K562 (cell line): ENCODE results near the gene GSTM2. TPM values are rescaled to one million over a fixed set of nuclear protein-coding genes. Genes with fewer than 3 reads are reported as not detected.
A peak's percentile ranks its signal among the peaks of the same experiment; 100 is the strongest.

Experiments used
- ATAC-seq: fragments of 200-7000 bp; cut with Tn5 transposase; 3 replicates; pipeline ENCODE4 v1.9.1; 2020; ENCODE audit warnings: moderate library complexity
- BruUV-seq: library from RNA; stranded (reverse); fragments of 400-500 nt; replicated peaks from 2 replicates; lab custom pipeline; 2021; lab: Mats Ljungman, UMichigan
- CTCF ChIA-PET: fragments of 300-600 bp; formaldehyde crosslinking; extraction: SDS; loops from one replicate; lab custom pipeline; 2021; ENCODE audit warnings: low intra/inter-chr PET ratio; lab: Yijun Ruan, JAX
- POLR2A ChIA-PET: fragments of 300-600, 350-650 bp; sonication (Branson Sonifier 250); formaldehyde crosslinking; extraction: SDS; loops from one replicate; lab custom pipeline; 2021; ENCODE audit warnings: antibody characterized with exemption, inconsistent platforms; lab: Yijun Ruan, JAX
- DNase-seq, 4 experiments: peaks; one replicate each; pipeline versions ENCODE4 v3.0.0 to v3.0.0-alpha.2; 2011 to 2018; ENCODE audit warnings: low spot score in 3 of 4, mixed read lengths in 3 of 4; ENCODE audit errors: extremely low read depth in 1 of 4
- FAIRE-seq: peaks from 2 replicates; lab custom pipeline; 2011; peaks lifted over from hg19 to GRCh38; lab: Jason Lieb, UNC
- H2AFZ ChIP-seq: 2 replicates; pipeline ENCODE4 v1.6.0; 2011; ENCODE audit warnings: low read depth, low read length, control low read depth, inconsistent platforms
- H3K27ac ChIP-seq: fragments of 200-600 bp; 3 replicates; pipeline ENCODE4 v1.8.0; 2011; ENCODE audit warnings: low read depth, mild to moderate bottlenecking, control low read depth, inconsistent platforms, low read length, moderate library complexity, mixed read lengths; ENCODE audit errors: extremely low read depth
- H3K27me3 ChIP-seq, 2 experiments: fragments of 300-600 bp in 1 of 2; 2 replicates in 1 of 2; 3 replicates in 1 of 2; pipeline versions ENCODE4 v1.6.0 to v1.8.0; 2011; ENCODE audit warnings: inconsistent platforms in 2 of 2, low read length in 2 of 2, mild to moderate bottlenecking in 1 of 2, mixed read lengths in 1 of 2, moderate library complexity in 1 of 2; ENCODE audit not compliant: control insufficient read depth in 2 of 2, insufficient read depth in 2 of 2
- H3K36me3 ChIP-seq: fragments of 300-600 bp; 3 replicates; pipeline ENCODE4 v1.8.0; 2011; ENCODE audit warnings: mild to moderate bottlenecking, low read length, inconsistent platforms; ENCODE audit not compliant: control insufficient read depth, insufficient read depth
- H3K4me1 ChIP-seq, 2 experiments: fragments of 200-600 bp in 1 of 2; replicated peaks in 1 of 2; 2 replicates in 1 of 2; 3 replicates in 1 of 2; pipeline versions ENCODE4 v1.5.1 to v1.8.0; 2011; ENCODE audit warnings: inconsistent platforms in 2 of 2, low read length in 2 of 2, mild to moderate bottlenecking in 1 of 2, mixed read lengths in 1 of 2, moderate library complexity in 1 of 2; ENCODE audit not compliant: control insufficient read depth in 2 of 2, insufficient read depth in 2 of 2
- H3K4me2 ChIP-seq: 2 replicates; pipeline ENCODE4 v1.6.1; 2011; ENCODE audit warnings: low read length, control low read depth, inconsistent platforms, mixed read lengths; ENCODE audit not compliant: insufficient read depth
- H3K4me3 ChIP-seq: fragments of 200-600 bp; sonication (generic), shearing (Covaris generic); 2 replicates; pipeline ENCODE4 v1.5.1; 2016; ENCODE audit warnings: control low read depth, inconsistent platforms
- H3K79me2 ChIP-seq: fragments of 200-600 bp; 3 replicates; pipeline ENCODE4 v1.8.0; 2011; ENCODE audit warnings: low read length, inconsistent platforms; ENCODE audit not compliant: control insufficient read depth, insufficient read depth
- H3K9ac ChIP-seq, 2 experiments: 2 replicates each; pipeline versions ENCODE4 v1.6.0 to v1.6.1; 2011; ENCODE audit warnings: low read depth in 2 of 2, low read length in 2 of 2, control low read depth in 1 of 2, inconsistent platforms in 1 of 2, mild to moderate bottlenecking in 1 of 2, mixed read lengths in 1 of 2; ENCODE audit not compliant: insufficient read depth in 1 of 2
- H3K9me1 ChIP-seq: one replicate; pipeline ENCODE4 v1.6.0; 2011; ENCODE audit warnings: inconsistent platforms, mild to moderate bottlenecking, low read length, moderate library complexity; ENCODE audit not compliant: control insufficient read depth, insufficient read depth
- H3K9me3 ChIP-seq: replicated peaks from 2 replicates; pipeline ENCODE4 v1.5.1; 2011; ENCODE audit warnings: low read depth, low read length, inconsistent platforms; ENCODE audit not compliant: control insufficient read depth, insufficient read depth
- H4K20me1 ChIP-seq: replicated peaks from 2 replicates; pipeline ENCODE4 v1.6.1; 2011; ENCODE audit warnings: low read length, inconsistent platforms, mixed read lengths; ENCODE audit not compliant: control insufficient read depth, insufficient read depth
- BRD4 ChIP-seq: fragments of 200-600 bp; sonication (generic); IDR thresholded peaks from 2 replicates; pipeline ENCODE4 v1.6.1; 2017; ENCODE audit warnings: inconsistent platforms
- CBFA2T3 ChIP-seq: fragments of 450-650 bp; IDR thresholded peaks from 2 replicates; pipeline ENCODE4 v1.6.1; 2017
- CBX3 ChIP-seq, 2 experiments: IDR thresholded peaks; 1 replicate in 1 of 2; 2 replicates in 1 of 2; pipeline ENCODE4 v1.6.1; 2012; ENCODE audit warnings: inconsistent platforms in 2 of 2, low read length in 2 of 2, borderline replicate concordance in 1 of 2, control low read depth in 1 of 2
- CBX8 ChIP-seq: fragments of 200-600 bp; sonication (generic); IDR thresholded peaks from 2 replicates; pipeline ENCODE4 v1.6.1; 2012; ENCODE audit warnings: borderline replicate concordance, mixed run types, low read depth, mild to moderate bottlenecking, moderate library complexity, mixed read lengths, low read length, control low read depth, inconsistent platforms; ENCODE audit not compliant: poor library complexity, severe bottlenecking; ENCODE audit errors: extremely low read depth
- ID3 ChIP-seq, 2 experiments: fragments of 250-450 bp in 1 of 2; fragments of 450-650 bp in 1 of 2; sonication (Bioruptor Pico) in 1 of 2; IDR thresholded peaks; 2 replicates each; pipeline versions ENCODE4 v1.6.1 to v1.8.0; 2016 to 2021; ENCODE audit warnings: mild to moderate bottlenecking in 2 of 2, moderate library complexity in 2 of 2, missing compliant biosample characterization in 1 of 2, missing genetic modification characterization in 1 of 2
- MCM5 ChIP-seq: fragments of 450-650 bp; IDR thresholded peaks from 2 replicates; pipeline ENCODE4 v1.6.1; 2016; ENCODE audit warnings: low read depth
- MTA1 ChIP-seq: fragments of 450-650 bp; IDR thresholded peaks from 2 replicates; pipeline ENCODE4 v1.6.1; 2017; ENCODE audit warnings: borderline replicate concordance
- NR1H2 ChIP-seq: sonication (generic); formaldehyde crosslinking; IDR thresholded peaks from 2 replicates; pipeline ENCODE4 v1.4.0; 2020; ENCODE audit warnings: mild to moderate bottlenecking, missing genetic modification reagents
- RBBP5 ChIP-seq: fragments of 200-600 bp; sonication (generic); IDR thresholded peaks from 2 replicates; pipeline ENCODE4 v1.6.1; 2012; ENCODE audit warnings: borderline replicate concordance, mild to moderate bottlenecking, low read length, control low read depth, inconsistent platforms; ENCODE audit not compliant: insufficient read depth, poor library complexity, severe bottlenecking
- RCOR1 ChIP-seq, 2 experiments: IDR thresholded peaks; 2 replicates each; pipeline ENCODE4 v1.6.1; 2012; ENCODE audit warnings: low read depth in 2 of 2, low read length in 2 of 2, borderline replicate concordance in 1 of 2, improper control_type of control experiment in 1 of 2
- SIRT6 ChIP-seq: IDR thresholded peaks from one replicate; pipeline ENCODE4 v1.6.1; 2012; ENCODE audit warnings: low read depth, mild to moderate bottlenecking, control low read depth, inconsistent platforms, low read length, moderate library complexity
- SLC30A9 ChIP-seq: fragments of 250-450 bp; sonication (Bioruptor Pico); IDR thresholded peaks from 2 replicates; pipeline ENCODE4 v1.8.0; 2022; ENCODE audit warnings: mild to moderate bottlenecking, moderate library complexity
- SMARCA5 ChIP-seq: fragments of 450-650 bp; IDR thresholded peaks from 2 replicates; pipeline ENCODE4 v1.6.1; 2016
- SRSF3 ChIP-seq: fragments of 200-400 bp; formaldehyde crosslinking; IDR thresholded peaks from 2 replicates; pipeline ENCODE4 v1.6.1; 2016; ENCODE audit warnings: mild to moderate bottlenecking, low read length, moderate library complexity; ENCODE audit not compliant: insufficient read depth
- ZNF644 ChIP-seq: fragments of 200-800 bp; sonication (Bioruptor generic); IDR thresholded peaks from 2 replicates; pipeline ENCODE4 v1.6.1; 2016; ENCODE audit warnings: low read depth, missing genetic modification characterization, missing compliant biosample characterization
- WGBS: fragments of 100-300 bp; shearing (Covaris generic); methylation state at CpG from one replicate; pipeline ENCODE4 v1.1.6; 2016; ENCODE audit warnings: low coverage, mixed read lengths; ENCODE audit not compliant: insufficient coverage; ENCODE audit errors: missing lambda C conversion rate; 5-methylcytosine and 5-hydroxymethylcytosine counted together
- in situ Hi-C: fragments of 300-500 bp; cut with MboI; formaldehyde crosslinking; loops from 4 replicates; pipeline ENCODE4 v1.15.0; 2018; ENCODE audit warnings: inconsistent platforms, mixed read lengths
- intact Hi-C: fragments of 100-400 bp; cut with micrococcal nuclease; formaldehyde crosslinking; loops from 2 replicates; pipeline ENCODE4 v1.14.2; 2022
- polyA plus RNA-seq, 8 experiments: library from polyadenylated mRNA; depleted of rRNA in 4 of 8; stranded (reverse) in 5 of 8; unstranded in 3 of 8; fragments of >200 nt; fragmentation: Nextera tagmentation in 2 of 8; fragmentation: Illumina TruSeq in 1 of 8; extraction: Ambion mirVana in 2 of 8; extraction: Trizol in 1 of 8; gene quantifications; 2 replicates each; pipeline versions ENCODE4 v1.2.1 to v1.2.3, GENCODE V29; 2011 to 2014; ENCODE audit warnings: inconsistent platforms in 1 of 8, missing spikeins in 1 of 8
- total RNA-seq, 7 experiments: library from RNA; depleted of rRNA in 6 of 7; stranded (reverse); fragments of >200 nt in 6 of 7; fragmentation: Illumina TruSeq in 2 of 7; extraction: Trizol in 2 of 7; gene quantifications; 2 replicates each; pipeline versions ENCODE4 v1.2.1 to v1.2.3, GENCODE V29; 2011 to 2021; ENCODE audit warnings: low replicate concordance in 1 of 7
- TF ChIP-seq, protein P1 (sequence below), 2 experiments: IDR thresholded peaks; 2 replicates each; pipeline ENCODE4 v1.6.1; 2011; ENCODE audit warnings: borderline replicate concordance in 1 of 2, control low read depth in 1 of 2, low read depth in 1 of 2, low read length in 1 of 2, mild to moderate bottlenecking in 1 of 2, mixed read lengths in 1 of 2, moderate library complexity in 1 of 2; ENCODE audit not compliant: insufficient read depth in 1 of 2, insufficient read length in 1 of 2, poor library complexity in 1 of 2, severe bottlenecking in 1 of 2; ENCODE audit errors: extremely low read depth in 1 of 2

The GSTM2 gene
- total and polyA plus RNA-seq, 9 of the 15 experiments (the other 6 are each of a cell fraction or from before 2014, with no cell fraction given) = 1.6 to 15.1 (median 6.8) TPM

DNA sequence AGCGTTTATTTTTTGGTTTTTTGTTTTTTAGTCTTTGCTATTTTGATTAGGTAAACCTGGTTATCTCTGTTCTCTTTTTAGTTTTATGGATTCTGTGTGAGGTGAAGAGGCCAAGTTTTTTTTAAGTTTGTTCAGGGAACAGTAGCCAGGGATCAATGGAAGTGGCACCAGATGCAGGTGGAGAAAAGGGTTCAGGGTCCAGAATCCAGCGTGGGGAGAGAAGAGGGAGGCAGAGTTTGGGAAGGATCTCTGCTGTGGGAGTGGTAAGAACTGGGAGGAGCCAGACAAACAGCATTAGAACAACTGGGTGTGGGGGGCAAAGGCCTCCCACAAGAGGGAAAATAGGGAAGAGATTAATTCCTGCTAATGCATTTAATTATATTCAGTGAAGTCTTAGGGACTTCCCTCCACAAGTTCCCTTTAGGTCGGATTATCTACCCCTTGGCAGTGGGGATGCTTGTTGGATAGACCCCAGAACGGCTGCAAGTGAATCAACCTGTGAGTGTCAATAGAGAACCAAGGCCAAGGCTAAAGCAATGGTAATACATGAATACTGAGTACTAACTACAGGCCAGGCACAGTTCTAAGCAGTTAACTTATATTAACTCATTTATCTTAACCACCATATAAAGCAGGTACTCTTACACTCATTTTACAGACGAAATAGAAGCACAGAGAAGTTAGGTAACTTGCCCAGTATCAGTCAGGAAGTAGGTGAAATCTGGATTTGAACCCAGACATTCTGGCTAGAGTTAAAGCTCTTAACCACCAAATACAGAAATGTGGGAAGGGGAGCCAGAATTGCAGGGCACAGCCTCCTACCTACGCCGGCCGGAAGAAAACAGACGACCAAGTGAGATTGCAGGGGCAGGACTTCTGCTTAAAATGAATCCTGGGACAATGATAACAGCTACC is 48.9 kb upstream of the GSTM2 start:
- no peak for ATAC-seq
- BruUV-seq = TSS peak; percentile 96
- no peaks in the 10 kb centered on the region for H3K36me3 ChIP-seq
- H3K9me3 ChIP-seq = no peaks in the 10 kb centered on the region
- in situ Hi-C loops = no loop called here
- H3K27me3 ChIP-seq = 0 out of 5 replicates have a peak, but pooled peaks cover 0 to under 1% of the 10 kb centered on the region in 2 experiments
- DNase-seq = peak in 1 of 4 experiments; percentile 46
- peak overlapping the region; percentile 96 for H3K4me2 ChIP-seq
- POLR2A ChIA-PET = interaction anchor here (0.7 to 3.3 kb wide), 11 partner anchors 10 to 221 kb away, joined by 3 to 16 read pairs (median 5); partner anchors contain the start of genes GNAI3 and SORT1
- intact Hi-C loops = loop anchor here (5.0 kb wide), 1 partner anchor 72 kb away; the partner anchor contains the start of gene GNAI3
- CTCF ChIA-PET = interaction anchor here (0.7 kb wide), 1 partner anchor 52 kb away, joined by 4 read pairs; no protein-coding TSS in a partner anchor
- H2AFZ ChIP-seq = peak overlapping the region; percentile 96
- peak; percentile 78 for FAIRE-seq
- WGBS = 8% methylated on average over 9 of the region's 9 CpGs
- no peaks in the 10 kb centered on the region for H3K9me1 ChIP-seq
- peak overlapping the region; percentile 90 for H3K27ac ChIP-seq
- H3K4me3 ChIP-seq = peak overlapping the region; percentile 61
- H3K79me2 ChIP-seq = peaks cover 50% of the 10 kb centered on the region
- H3K4me1 ChIP-seq = peaks cover 32 to 44% of the 10 kb centered on the region in 2 experiments
- peak overlapping the region; percentile 86 to 98 for H3K9ac ChIP-seq
- H4K20me1 ChIP-seq = peaks cover 5% of the 10 kb centered on the region; the same call in 1 of the 2 replicates
- TF ChIP-seq SIRT6 = no peak
- peak in 1 of 2 experiments; percentile 8; a peak in 2 of 3 replicates for TF ChIP-seq CBX3 (IDR thresholded peaks at IDR 0.05; ENCODE audit: borderline replicate concordance in 1 of 2, low read length in 2 of 2)
- TF ChIP-seq NR1H2 = 0 out of 2 replicates have a peak, but pooled peaks have one; percentile 37
- TF ChIP-seq SMARCA5 = no peak
- no peak for TF ChIP-seq SRSF3
- peak; percentile 46 for TF ChIP-seq RBBP5
- 0 out of 4 replicates have a peak, but pooled peaks of 1 of the 2 experiments have one; percentile 0 for TF ChIP-seq RCOR1 (IDR thresholded peaks at IDR 0.05; ENCODE audit: borderline replicate concordance in 1 of 2, low read depth in 2 of 2, low read length in 2 of 2)
- peak; percentile 75 for TF ChIP-seq BRD4
- no peak for TF ChIP-seq MCM5
- TF ChIP-seq ZNF644 (tag) = peak; percentile 15; the same call in 1 of the 2 replicates
- TF ChIP-seq SLC30A9 (CRISPR knock-in tag) = no peak
- TF ChIP-seq ID3 (CRISPR knock-in tag; IDR thresholded peaks at IDR 0.05) = no peak
- peak; percentile 16; the same call in 1 of the 2 replicates for TF ChIP-seq ID3 (tag; IDR thresholded peaks at IDR 0.05)
- TF ChIP-seq, protein P1, sequence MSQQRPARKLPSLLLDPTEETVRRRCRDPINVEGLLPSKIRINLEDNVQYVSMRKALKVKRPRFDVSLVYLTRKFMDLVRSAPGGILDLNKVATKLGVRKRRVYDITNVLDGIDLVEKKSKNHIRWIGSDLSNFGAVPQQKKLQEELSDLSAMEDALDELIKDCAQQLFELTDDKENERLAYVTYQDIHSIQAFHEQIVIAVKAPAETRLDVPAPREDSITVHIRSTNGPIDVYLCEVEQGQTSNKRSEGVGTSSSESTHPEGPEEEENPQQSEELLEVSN (IDR thresholded peaks at IDR 0.05; ENCODE audit: borderline replicate concordance in 1 of 2, extremely low read depth in 1 of 2, insufficient read depth in 1 of 2, insufficient read length in 1 of 2, low read depth in 1 of 2, low read length in 1 of 2, poor library complexity in 1 of 2, severe bottlenecking in 1 of 2) = no peak
- TF ChIP-seq MTA1 = no peak
- TF ChIP-seq CBX8 = no peak
- TF ChIP-seq CBFA2T3 = no peak
